Testis (tissue), 3 donors: ENCODE data around the gene BPIFB2. TPM values are rescaled to one million over a fixed set of nuclear protein-coding genes. Genes with fewer than 3 reads are reported as not detected.

Experiments
- DNase-seq: peaks from one replicate; pipeline ENCODE4 v3.0.0-alpha.2; 2019
- H3K27ac ChIP-seq, 2 donors: fragments of 200-600 bp; sonication (generic); one replicate each; pipeline ENCODE4 v1.5.1; 2019
- H3K27me3 ChIP-seq: fragments of 200-600 bp; sonication (generic); one replicate; pipeline ENCODE4 v1.5.1; 2019
- H3K36me3 ChIP-seq: fragments of 200-600 bp; sonication (generic); one replicate; pipeline ENCODE4 v1.5.1; 2017; ENCODE audit warnings: low read depth; ENCODE audit errors: missing control alignments
- H3K4me1 ChIP-seq: fragments of 200-600 bp; sonication (generic); one replicate; pipeline ENCODE4 v1.5.1; 2019
- H3K4me3 ChIP-seq, 2 donors: fragments of 200-600 bp; sonication (generic); one replicate each; pipeline ENCODE4 v1.5.1; 2017 to 2019
- H3K9me3 ChIP-seq: fragments of 200-600 bp; sonication (generic); one replicate; pipeline ENCODE4 v1.5.1; 2017
- CTCF ChIP-seq, 3 experiments: fragments of 450-650 bp in 2 of 3; fragments of 200-600 bp in 1 of 3; sonication (generic) in 1 of 3; IDR thresholded peaks; one replicate each; pipeline ENCODE4 v1.5.1; 2016 to 2019; ENCODE audit warnings: antibody characterized with exemption in 3 of 3, mild to moderate bottlenecking in 2 of 3, moderate library complexity in 1 of 3
- POLR2A ChIP-seq: fragments of 450-650 bp; IDR thresholded peaks from one replicate; pipeline ENCODE4 v1.6.1; 2017; ENCODE audit warnings: antibody characterized with exemption, mild to moderate bottlenecking, moderate library complexity
- WGBS, 2 donors: methylation state at CpG; one replicate each; pipeline ENCODE4 v1.1.5; 2018; 5-methylcytosine and 5-hydroxymethylcytosine counted together
- intact Hi-C: fragments of 100-400 bp; cut with DNase I; formaldehyde crosslinking; loops from one replicate; pipeline ENCODE4 v1.15.1; 2023; ENCODE audit warnings: low total_unique reads
- polyA plus RNA-seq: library from polyadenylated mRNA; stranded (reverse); fragments of 350-450 nt; fragmentation: Illumina TruSeq; extraction: RNeasy Lipid Tissue Mini Kit (QIAGEN cat#74804); gene quantifications from one replicate; pipeline ENCODE4 v1.2.3, GENCODE V29; 2014; ENCODE audit warnings: low read depth, low replicate concordance; ENCODE audit not compliant: insufficient read depth
- total RNA-seq, 2 donors: library from RNA; depleted of rRNA; stranded (reverse); fragments of >200 nt; gene quantifications; one replicate each; pipeline ENCODE4 v1.2.3, GENCODE V29; 2016

Gene BPIFB2
- total and polyA plus RNA-seq, 3 donors from 2014 or later, result 0.56 to 1.6 (median 1.4) TPM

DNA sequence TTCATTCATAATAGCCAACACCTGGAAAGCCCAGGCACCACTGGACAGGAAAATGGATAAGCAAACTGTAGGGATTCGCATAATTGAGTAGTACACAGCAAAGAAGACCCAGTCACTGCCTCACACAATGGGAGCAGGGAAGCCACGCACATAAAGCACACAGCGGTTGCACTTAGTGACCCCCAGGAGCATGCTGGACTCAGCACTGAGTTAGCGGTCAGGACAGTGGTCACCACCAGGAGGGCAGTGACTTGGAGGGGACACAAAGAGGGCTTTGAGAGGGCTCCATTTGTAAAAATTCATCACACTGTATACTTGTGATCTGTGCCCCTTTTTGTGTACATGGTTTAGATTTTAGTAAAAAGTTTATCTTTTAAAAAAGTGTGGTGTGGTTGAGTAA, 43.8 kb downstream of the BPIFB2 start:
- Histone ChIP-seq H3K9me3 (no peaks in the 10 kb centered on the region), H3K4me1 (no peaks in the 10 kb centered on the region), H3K36me3 (no peaks in the 10 kb centered on the region), H3K27me3 (no peaks in the 10 kb centered on the region), H3K27ac (no peak overlapping the region), H3K4me3 (no peak overlapping the region)
- WGBS, 2 donors, result 66 to 69% methylated on average over 4 of the region's 4 CpGs
- TF ChIP-seq POLR2A, result no peak
- no peak for TF ChIP-seq CTCF (IDR thresholded peaks at IDR 0.05)
- no peak for DNase-seq
- intact Hi-C loops, result no loop called here

DNA sequence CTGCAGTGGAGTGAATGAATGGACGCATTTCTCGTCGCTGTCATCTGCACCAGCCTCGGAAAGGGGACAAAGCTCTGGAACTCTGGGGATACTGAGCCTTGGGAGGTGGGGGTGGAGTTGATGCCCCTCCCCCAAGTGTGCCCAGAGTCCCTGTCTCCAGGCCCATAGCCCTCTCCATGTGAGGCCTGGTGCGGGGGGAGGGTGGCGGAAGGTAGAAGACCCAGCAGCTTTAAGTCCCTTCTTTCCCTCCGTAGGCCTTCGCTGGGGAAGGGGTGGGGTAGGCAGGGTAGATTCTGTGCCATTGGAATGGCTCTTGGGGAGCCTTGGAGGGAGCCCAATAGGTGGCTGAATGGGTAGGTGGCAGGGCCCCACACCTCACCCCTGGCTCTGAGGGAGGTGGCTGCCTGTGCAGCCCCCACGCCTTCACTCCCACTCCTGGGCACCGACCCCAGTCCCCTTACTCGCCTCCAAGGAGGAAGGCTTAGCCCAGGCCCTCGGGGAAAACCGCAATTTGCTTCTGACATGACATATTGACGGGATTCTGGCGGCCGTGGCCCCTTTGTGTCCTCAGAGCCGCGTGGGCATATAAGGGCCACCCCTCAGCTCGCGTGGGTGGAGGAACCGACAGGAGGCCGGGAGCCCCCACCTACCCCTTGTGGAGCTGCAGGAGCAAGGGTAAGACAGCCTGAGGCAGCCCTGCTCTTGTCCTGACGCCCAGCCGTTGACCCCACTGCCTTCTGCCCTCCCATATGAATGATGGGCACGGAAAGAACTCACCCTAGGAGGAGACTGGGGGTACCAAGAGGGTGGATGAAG, 46.0 kb downstream of the BPIFB2 start, which contains the start of gene BPIFB3:
Gene BPIFB3 (plus strand): TSS at position 613 of the 816 bp plus-strand sequence. CDS start 1,533 bp downstream, outside the sequence.
- no peak for DNase-seq
- TF ChIP-seq POLR2A (no peak), CTCF (IDR thresholded peaks at IDR 0.05) (no peak)
- intact Hi-C loops, result no loop called here
- 46 to 61% methylated on average over 16 to 25 of the region's 25 CpGs for WGBS, 2 donors
- no peaks in the 10 kb centered on the region for H3K27me3 ChIP-seq
- no peaks in the 10 kb centered on the region for H3K4me1 ChIP-seq
- H3K36me3 ChIP-seq, result no peaks in the 10 kb centered on the region
- no peaks in the 10 kb centered on the region for H3K9me3 ChIP-seq
- H3K4me3 ChIP-seq, result no peak within 1 kb of the TSS
- H3K27ac ChIP-seq, result no peak within 1 kb of the TSS

DNA sequence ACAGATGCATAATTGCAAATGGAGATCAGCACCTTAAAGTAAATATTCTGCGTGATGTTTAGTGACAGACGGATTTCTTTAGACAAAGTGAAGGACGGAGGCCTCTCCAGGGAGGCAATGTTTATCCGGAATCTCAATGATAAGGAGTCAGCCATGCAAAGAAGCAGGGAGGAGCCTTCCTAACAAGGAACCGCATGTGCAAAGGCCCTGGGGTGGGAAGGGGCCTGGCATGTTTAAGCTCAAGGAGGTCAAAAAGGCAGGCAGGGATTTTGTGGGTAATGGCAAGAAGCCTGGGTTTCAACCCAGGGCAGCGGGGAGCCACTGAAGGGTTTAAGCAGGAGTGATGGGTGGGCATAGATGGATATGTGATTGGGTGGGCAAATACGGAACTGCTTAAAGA, 46.9 kb downstream of the BPIFB2 start:
- Histone ChIP-seq H3K27ac (no peak overlapping the region), H3K4me1 (no peaks in the 10 kb centered on the region), H3K9me3 (no peaks in the 10 kb centered on the region), H3K4me3 (no peak overlapping the region), H3K36me3 (no peaks in the 10 kb centered on the region), H3K27me3 (no peaks in the 10 kb centered on the region)
- TF ChIP-seq POLR2A, result no peak
- no peak for TF ChIP-seq CTCF (IDR thresholded peaks at IDR 0.05)
- no peak for DNase-seq
- intact Hi-C loops, result no loop called here
- 78 to 84% methylated on average over 7 of the region's 7 CpGs for WGBS, 2 donors

GRCh38 chr20:33054791-33055190, 47.3 kb downstream of the BPIFB2 start:
- WGBS, 2 donors, result 92 to 100% methylated on average over 1 to 2 of the region's 2 CpGs
- DNase-seq, result no peak
- no peak for TF ChIP-seq POLR2A
- TF ChIP-seq CTCF (IDR thresholded peaks at IDR 0.05), result no peak
- Histone ChIP-seq H3K9me3 (no peaks in the 10 kb centered on the region), H3K4me3 (no peak overlapping the region), H3K27me3 (no peaks in the 10 kb centered on the region), H3K36me3 (no peaks in the 10 kb centered on the region), H3K4me1 (no peaks in the 10 kb centered on the region), H3K27ac (no peak overlapping the region)
- intact Hi-C loops, result no loop called here

DNA sequence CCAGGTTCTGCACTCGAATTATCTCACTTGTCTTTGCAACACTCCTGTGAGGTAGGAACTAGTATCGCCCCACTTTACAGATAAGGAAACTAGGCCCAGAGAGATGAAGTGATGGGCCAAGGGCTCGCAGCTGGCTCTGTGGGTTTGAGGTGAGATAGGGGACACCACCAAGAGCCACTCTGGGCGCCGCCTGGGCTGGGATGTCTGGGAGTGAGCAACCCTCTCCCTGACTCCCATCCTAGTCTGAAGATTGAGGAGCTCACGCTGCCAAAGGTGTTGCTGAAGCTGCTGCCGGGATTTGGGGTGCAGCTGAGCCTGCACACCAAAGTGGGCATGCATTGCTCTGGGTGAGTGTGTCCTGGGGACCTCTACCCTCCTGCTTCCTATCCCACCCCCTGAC, 51.6 kb downstream of the BPIFB2 start:
- no peaks in the 10 kb centered on the region for H3K9me3 ChIP-seq
- no peaks in the 10 kb centered on the region for H3K36me3 ChIP-seq
- WGBS, 2 donors, result 67 to 81% methylated on average over 5 to 7 of the region's 7 CpGs
- TF ChIP-seq CTCF (IDR thresholded peaks at IDR 0.05), result no peak
- no peak for TF ChIP-seq POLR2A
- no peak overlapping the region for H3K4me3 ChIP-seq
- intact Hi-C loops, result no loop called here
- H3K27me3 ChIP-seq, result no peaks in the 10 kb centered on the region
- H3K27ac ChIP-seq, result no peak overlapping the region
- H3K4me1 ChIP-seq, result no peaks in the 10 kb centered on the region
- DNase-seq, result no peak
